SKM-1 treated with dmso at 0.1 percent for 144 hours (cell line): Measurements from ENCODE around the gene KRT10.

Experiments
- DNase-seq: peaks from one replicate; lab custom pipeline; 2025; ENCODE audit not compliant: unreplicated experiment; lab: John Stamatoyannopoulos, UW

KRT10 gene

DNA sequence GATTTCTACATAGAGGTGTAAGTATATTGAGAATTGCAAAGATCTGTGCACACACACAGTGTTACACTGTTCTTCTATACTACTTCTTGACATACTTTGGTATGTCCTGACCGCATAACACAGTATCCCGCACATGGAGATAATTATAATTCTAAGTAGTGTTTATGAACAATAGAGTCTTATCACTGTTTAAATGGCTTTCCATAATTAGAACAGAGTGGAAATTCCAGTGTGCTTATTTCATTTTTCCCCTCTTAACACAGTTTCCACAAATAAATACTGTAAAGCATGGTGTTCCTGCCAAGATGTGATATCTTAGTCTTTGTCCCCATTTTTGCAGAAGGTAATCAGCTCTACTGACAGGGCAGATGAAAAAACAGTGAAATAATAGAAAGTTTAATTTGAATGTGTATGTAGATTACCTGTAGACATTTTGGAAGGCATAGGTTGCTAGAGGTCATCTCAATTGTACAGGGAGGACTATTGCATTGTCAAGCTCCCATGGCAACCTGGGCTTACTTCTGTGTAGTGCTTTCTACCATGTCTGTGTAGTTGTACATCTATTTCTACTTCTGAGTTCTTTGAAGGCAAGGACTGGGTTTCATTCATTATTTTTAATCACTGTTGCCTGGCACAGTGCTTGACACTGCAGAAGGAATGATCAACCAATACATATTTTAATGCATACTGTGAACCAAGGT is 12.5 kb downstream of the KRT10 start:
- no peak for DNase-seq

DNA sequence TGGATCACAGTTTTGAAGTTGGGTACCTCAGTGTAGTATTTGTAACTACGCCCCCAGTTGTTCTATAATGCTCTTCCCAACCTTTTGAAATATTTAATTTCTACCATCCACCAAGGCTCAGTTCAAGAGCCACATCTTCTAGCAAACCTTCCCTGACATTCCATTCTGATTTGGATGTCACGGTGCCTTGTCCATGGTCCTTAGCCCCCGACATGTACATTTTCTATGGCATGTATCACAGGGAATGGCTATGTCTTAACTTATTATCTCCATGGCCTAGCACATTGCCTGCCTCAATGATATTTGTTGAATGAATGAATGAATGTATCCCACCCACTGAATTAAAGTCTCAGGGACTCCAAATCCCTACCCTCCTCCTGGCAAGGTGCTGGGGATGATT is 16.3 kb downstream of the KRT10 start:
- no peak for DNase-seq

DNA sequence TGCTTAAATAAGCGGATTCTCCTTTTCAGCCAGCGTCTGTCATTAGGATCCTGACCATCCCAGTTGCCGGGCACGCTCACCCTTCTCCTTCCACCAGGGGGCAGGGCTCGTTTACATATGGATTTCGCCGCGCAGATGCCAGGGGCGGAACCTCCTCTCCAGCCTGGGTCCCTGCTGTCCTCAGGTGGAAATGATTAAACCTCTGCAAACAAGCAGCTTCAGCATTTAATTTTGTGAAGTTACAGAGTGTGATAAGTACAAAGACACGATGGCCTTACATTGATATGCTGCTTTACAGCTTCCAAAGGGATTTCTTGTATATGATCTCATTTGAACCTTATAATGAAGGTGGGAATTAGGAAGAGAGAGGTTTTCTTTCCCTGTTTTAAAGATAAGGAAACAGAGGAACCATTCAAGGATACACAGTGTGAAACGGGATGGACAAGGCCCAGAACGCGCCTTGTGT is 18.8 kb downstream of the KRT10 start:
- peak; percentile 17 for DNase-seq

DNA sequence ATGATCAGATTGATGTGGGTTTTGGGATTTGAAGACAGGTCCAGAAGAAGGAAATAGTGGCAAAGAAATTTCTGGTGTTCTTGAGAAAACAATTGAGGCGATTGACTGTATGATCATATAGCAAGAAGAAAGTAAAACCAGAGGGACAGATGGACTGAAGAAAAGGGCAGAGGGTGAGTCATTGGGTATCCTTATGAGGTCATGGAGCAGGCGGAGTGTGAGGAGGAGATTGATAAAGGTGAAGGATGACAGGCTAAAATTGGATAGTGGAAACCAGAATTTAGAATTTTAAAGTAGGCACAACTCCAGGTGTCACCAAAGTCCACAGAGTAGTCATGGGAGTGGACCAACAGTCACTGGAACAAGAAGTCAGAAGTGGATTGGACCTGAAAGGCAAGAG is 21.3 kb downstream of the KRT10 start:
- DNase-seq: no peak

GRCh38 chr17:40800381-40800780 is 22.0 kb downstream of the KRT10 start:
- no peak for DNase-seq

DNA sequence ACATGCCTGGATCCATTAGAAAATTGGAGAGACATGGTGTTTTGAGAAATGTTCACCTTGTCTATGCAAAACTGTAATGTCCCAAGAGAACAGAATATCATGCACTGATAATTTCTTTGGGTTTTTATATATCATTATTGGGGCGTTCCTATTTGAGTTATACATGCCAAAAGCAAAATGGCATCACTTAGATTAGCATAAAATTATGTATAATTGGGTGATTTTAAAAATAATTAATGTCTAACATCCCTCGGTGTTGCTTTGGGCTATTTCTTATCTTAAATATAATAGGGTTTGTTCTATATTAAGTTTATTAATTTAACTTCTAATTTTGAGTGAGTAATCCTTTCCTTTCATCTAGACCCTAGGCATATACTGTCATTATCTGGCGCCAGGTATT is 22.6 kb downstream of the KRT10 start, which contains the start of gene KRT28:
Gene KRT28, minus strand, starts transcription at position 101 of the 400 bp plus-strand sequence. Its CDS starts 66 bp downstream, at position 35.
- DNase-seq: no peak

DNA sequence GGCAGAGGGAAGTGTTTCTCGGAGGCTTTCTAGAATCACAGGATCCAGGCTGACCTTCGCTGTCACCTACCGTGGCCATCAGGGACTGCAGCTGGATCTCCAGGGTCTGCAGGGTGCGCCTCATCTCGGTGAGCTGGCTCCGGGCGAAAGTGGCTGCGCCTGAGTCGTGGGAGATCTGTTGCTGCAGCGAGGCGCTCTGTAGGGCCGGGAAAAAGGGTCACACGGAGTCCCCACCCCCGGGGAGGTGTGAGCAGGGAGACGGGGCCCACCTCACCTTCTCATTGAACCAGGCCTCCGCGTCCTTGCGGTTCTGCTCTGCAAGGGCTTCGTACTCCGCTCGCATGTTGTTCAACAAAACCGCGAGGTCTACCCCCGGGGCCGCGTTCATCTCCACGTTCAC is 25.6 kb downstream of the KRT10 start:
- DNase-seq: no peak

DNA sequence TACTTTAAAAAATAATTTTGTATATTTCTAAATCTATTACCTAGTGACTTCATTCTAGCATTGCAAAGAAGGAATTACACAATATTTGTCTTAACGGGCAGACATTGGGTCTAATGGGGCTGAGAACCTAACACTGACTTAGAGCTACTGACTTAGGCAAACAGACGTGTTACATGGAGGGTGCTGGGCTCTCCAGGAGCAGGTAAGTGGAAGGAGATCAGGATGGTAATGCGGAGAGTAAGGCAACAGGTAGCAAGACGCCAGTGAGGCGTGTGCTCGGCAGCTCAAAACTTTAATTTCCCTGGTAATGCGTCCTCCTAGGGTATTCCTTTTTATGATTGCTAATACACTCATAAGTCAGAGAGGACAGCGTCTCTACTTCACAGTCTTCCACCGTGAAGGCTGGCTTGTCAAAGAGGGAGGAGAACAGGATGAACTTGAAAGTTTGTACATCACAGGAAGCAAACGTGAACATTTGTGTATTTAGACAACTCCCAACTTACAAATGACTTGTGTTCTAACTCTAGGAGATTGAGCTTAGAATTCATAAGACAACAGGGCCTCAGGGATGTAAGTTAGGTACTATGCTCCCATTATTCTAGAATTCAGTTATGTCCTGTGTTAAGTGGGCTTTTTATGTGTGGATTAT is 27.3 kb downstream of the KRT10 start:
- DNase-seq: no peak

DNA sequence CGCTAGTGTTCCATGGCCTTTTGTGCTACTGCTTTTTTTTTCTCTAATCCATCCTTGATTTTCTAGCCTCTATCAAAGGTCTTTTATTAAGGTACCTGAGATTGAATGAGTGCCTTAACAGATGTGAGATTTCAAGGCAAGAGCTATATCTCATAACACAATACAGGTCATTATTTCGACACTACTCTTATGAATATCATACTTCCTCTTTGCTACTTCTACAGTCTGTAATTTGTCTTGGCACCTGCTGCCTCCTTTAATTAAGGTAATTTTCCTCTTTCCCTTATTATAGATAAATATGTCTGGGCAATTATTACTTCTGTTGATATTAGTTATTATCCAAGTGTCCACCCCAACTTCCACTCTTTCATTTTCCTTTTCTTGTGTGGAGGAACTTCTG is 27.9 kb downstream of the KRT10 start:
- no peak for DNase-seq

GRCh38 chr17:40793832-40794231 is 28.6 kb downstream of the KRT10 start:
- DNase-seq: no peak

GRCh38 chr17:40791787-40792436 is 30.5 kb downstream of the KRT10 start:
- no peak for DNase-seq

DNA sequence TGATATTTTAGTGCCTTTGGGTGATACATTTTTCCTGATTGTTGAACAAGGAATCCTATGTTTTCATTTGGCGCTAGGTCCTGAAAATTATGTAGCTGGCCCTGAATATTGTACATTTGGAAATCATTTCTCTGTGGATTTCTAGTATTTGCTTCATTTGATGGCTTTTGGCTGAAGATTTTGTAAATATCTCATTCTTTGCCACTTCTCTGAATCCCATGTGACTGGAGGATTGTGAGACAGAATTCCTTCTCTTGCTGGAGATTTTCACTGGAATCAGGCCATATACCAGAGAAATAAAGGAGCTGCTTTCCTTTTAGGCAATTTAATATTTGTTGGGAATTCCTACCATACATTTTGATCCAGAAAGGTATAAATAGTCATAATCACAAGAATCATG is 31.3 kb downstream of the KRT10 start:
- DNase-seq: no peak

DNA sequence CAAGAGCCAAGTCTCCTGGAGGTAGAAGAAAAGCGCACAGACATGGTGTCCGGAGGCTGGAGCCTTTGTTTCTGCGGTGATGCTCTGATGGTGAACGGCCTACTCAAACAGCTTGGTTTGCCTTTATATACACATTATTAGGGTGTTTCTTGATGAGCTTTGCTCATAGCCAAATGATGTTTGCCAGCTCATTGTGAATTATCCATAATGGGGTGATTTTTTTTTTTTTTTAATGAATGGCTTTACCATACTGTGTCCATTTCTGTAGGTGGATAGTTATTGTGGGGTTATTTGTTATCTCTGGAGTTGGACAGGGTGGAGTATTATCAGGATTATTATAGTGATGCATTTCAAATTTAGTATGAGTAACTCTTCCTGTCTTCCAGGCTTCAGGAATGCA is 40.0 kb downstream of the KRT10 start, which contains the start of gene KRT27:
Gene KRT27, minus strand, starts transcription at position 101 of the 400 bp plus-strand sequence. Its CDS starts 57 bp downstream, at position 44.
- DNase-seq: no peak

- DNase-seq: no peak
Measured at GRCh38 chr17:40779181-40779909, 43.1 kb downstream of the KRT10 start.

DNA sequence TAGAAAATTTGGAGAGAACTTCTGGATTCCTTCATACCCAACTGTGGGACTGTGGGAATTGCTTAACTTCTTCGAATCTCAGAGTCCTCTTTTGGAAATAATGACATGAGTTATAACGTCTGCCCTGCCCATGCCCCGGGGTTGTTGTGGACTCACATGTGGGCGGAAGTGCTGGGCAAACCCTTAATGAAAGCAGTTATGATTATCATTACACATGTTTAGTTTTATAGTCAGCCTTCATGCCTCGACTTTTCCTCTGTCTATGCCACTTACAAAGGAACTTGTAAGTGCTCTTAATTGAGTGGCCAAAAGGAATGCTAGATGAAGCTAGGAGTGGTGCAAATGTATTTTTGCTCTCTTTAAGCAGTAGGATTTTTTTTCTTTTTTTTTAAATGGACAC is 44.0 kb downstream of the KRT10 start:
- DNase-seq: no peak

- DNase-seq: no peak
Measured at GRCh38 chr17:40777971-40778370, 44.4 kb downstream of the KRT10 start.

GRCh38 chr17:40777459-40777858 is 45.0 kb downstream of the KRT10 start:
- no peak for DNase-seq

DNA sequence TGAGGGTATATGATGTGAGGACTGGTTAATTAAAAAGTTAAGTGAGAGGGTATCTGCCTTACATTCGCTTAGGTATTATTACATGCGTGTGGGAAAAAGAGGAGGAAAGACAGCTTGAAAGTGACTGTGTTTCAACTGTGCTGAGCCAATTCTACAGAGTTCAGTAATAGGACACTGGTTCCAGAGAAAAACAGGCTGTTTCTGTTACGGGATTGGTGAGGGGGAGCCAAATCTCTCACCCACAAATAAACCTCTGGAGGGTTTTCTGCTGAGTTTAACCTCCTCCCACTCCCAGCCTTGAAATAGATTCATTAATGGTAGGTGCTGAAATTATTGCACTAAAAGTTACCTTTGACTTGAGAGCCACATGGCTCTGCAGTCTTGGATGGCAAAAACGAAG is 46.5 kb downstream of the KRT10 start:
- DNase-seq: no peak

GRCh38 chr17:40772101-40772500 is 50.3 kb downstream of the KRT10 start, which contains the start of gene KRT26:
Gene KRT26, minus strand, starts transcription at chr17:40772201. Its CDS starts 88 bp downstream, at chr17:40772113.
- DNase-seq: no peak
